SU-DHL-6 (cell line): ENCODE results near the gene EN1.

Experiments used
- EZH2phosphoT487 ChIP-seq: fragments of 200-600 bp; sonication (generic), shearing (Covaris generic); conservative IDR thresholded peaks from 2 replicates; pipeline ENCODE4 v1.6.1; 2018; ENCODE audit warnings: mild to moderate bottlenecking, antibody characterized with exemption, low read length, moderate library complexity, mixed read lengths
- TF ChIP-seq, protein P1 (sequence below): fragments of 200-600 bp; sonication (generic); IDR thresholded peaks from one replicate; pipeline ENCODE4 v1.5.1; 2017; ENCODE audit warnings: antibody characterized with exemption, mild to moderate bottlenecking, low read length, moderate library complexity; ENCODE audit not compliant: insufficient read depth, poor library complexity, severe bottlenecking

- TF ChIP-seq, protein P1, sequence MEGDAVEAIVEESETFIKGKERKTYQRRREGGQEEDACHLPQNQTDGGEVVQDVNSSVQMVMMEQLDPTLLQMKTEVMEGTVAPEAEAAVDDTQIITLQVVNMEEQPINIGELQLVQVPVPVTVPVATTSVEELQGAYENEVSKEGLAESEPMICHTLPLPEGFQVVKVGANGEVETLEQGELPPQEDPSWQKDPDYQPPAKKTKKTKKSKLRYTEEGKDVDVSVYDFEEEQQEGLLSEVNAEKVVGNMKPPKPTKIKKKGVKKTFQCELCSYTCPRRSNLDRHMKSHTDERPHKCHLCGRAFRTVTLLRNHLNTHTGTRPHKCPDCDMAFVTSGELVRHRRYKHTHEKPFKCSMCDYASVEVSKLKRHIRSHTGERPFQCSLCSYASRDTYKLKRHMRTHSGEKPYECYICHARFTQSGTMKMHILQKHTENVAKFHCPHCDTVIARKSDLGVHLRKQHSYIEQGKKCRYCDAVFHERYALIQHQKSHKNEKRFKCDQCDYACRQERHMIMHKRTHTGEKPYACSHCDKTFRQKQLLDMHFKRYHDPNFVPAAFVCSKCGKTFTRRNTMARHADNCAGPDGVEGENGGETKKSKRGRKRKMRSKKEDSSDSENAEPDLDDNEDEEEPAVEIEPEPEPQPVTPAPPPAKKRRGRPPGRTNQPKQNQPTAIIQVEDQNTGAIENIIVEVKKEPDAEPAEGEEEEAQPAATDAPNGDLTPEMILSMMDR = no peak
- TF ChIP-seq EZH2phosphoT487 = no peak
Measured at GRCh38 chr2:118857677-118858484, 10.4 kb upstream of the EN1 start.
